K562 (cell line): ENCODE data around the gene PRPSAP2. TPM values are rescaled to one million over a fixed set of nuclear protein-coding genes. Genes with fewer than 3 reads are reported as not detected.
"Not testable (repeated sequence)": the region's sequence is repeated elsewhere in the genome, so short reads cannot be mapped to it uniquely, and the experiment has no call there.

Experiments
- ARID1B ChIP-seq: fragments of 450-650 bp; IDR thresholded peaks from 2 replicates; pipeline ENCODE4 v1.6.1; 2016; ENCODE audit warnings: antibody characterized with exemption, mild to moderate bottlenecking, inconsistent platforms
- HDAC2 ChIP-seq: fragments of 450-650 bp; IDR thresholded peaks from 2 replicates; pipeline ENCODE4 v1.6.1; 2016; ENCODE audit warnings: mild to moderate bottlenecking
- PRDM10 ChIP-seq: fragments of 450-650 bp; IDR thresholded peaks from 2 replicates; pipeline ENCODE4 v1.6.1; 2018; ENCODE audit not compliant: partially characterized antibody
- PTRF ChIP-seq: fragments of 450-650 bp; IDR thresholded peaks from 2 replicates; pipeline ENCODE4 v1.6.1; 2016; ENCODE audit warnings: mild to moderate bottlenecking, missing genetic modification characterization, missing compliant biosample characterization
- RAD21 ChIP-seq, 2 experiments: fragments of 250-450 bp in 1 of 2; fragments of 450-650 bp in 1 of 2; sonication (Bioruptor Pico) in 1 of 2; formaldehyde crosslinking in 1 of 2; IDR thresholded peaks in 1 of 2; conservative IDR thresholded peaks in 1 of 2; 2 replicates each; pipeline versions ENCODE4 v1.4.0 to v1.8.0; 2020 to 2022; ENCODE audit warnings: mild to moderate bottlenecking in 2 of 2, moderate library complexity in 1 of 2
- REST ChIP-seq, 2 experiments: fragments of 450-650 bp; formaldehyde crosslinking in 1 of 2; IDR thresholded peaks; 2 replicates each; pipeline versions ENCODE4 v1.4.0 to v1.6.1; 2014 to 2020; ENCODE audit warnings: mild to moderate bottlenecking in 2 of 2, borderline replicate concordance in 1 of 2, low read depth in 1 of 2
- TCFL5 ChIP-seq: fragments of 250-450 bp; sonication (Bioruptor Pico); conservative IDR thresholded peaks from 2 replicates; pipeline ENCODE4 v1.6.1; 2021; ENCODE audit warnings: mild to moderate bottlenecking, moderate library complexity, matching md5 sums
- TEAD1 ChIP-seq, 2 experiments: fragments of 450-650 bp in 1 of 2; sonication (generic) in 1 of 2; formaldehyde crosslinking; IDR thresholded peaks; 2 replicates each; pipeline versions ENCODE4 v1.4.0 to v1.8.0; 2020 to 2022; ENCODE audit warnings: mild to moderate bottlenecking in 2 of 2, missing genetic modification reagents in 1 of 2
- ZNF239 ChIP-seq: fragments of 250-450 bp; sonication (Bioruptor Pico); IDR thresholded peaks from 2 replicates; pipeline ENCODE4 v1.4.0; 2020; ENCODE audit warnings: mild to moderate bottlenecking
- ZNF398 ChIP-seq: fragments of 250-450 bp; sonication (Bioruptor Pico); IDR thresholded peaks from 2 replicates; pipeline ENCODE4 v1.8.0; 2021; ENCODE audit warnings: moderate library complexity, mild to moderate bottlenecking, inconsistent platforms
- ZNF583 ChIP-seq: fragments of 250-450 bp; sonication (Bioruptor Pico); IDR thresholded peaks from 2 replicates; pipeline ENCODE4 v1.4.0; 2020
- ZNF766 ChIP-seq: fragments of 200-800 bp; sonication (Bioruptor generic); conservative IDR thresholded peaks from 2 replicates; pipeline ENCODE4 v1.6.1; 2016; ENCODE audit warnings: missing genetic modification characterization, missing compliant biosample characterization
- polyA plus RNA-seq, 8 experiments: library from polyadenylated mRNA; depleted of rRNA in 4 of 8; stranded (reverse) in 5 of 8; unstranded in 3 of 8; fragments of >200 nt; fragmentation: Nextera tagmentation in 2 of 8; fragmentation: Illumina TruSeq in 1 of 8; extraction: Ambion mirVana in 2 of 8; extraction: Trizol in 1 of 8; gene quantifications; 2 replicates each; pipeline versions ENCODE4 v1.2.1 to v1.2.3, GENCODE V29; 2011 to 2014; ENCODE audit warnings: inconsistent platforms in 1 of 8, missing spikeins in 1 of 8
- total RNA-seq, 7 experiments: library from RNA; depleted of rRNA in 6 of 7; stranded (reverse); fragments of >200 nt in 6 of 7; fragmentation: Illumina TruSeq in 2 of 7; extraction: Trizol in 2 of 7; gene quantifications; 2 replicates each; pipeline versions ENCODE4 v1.2.1 to v1.2.3, GENCODE V29; 2011 to 2021; ENCODE audit warnings: low replicate concordance in 1 of 7

The PRPSAP2 gene
- total and polyA plus RNA-seq, 9 of the 15 experiments (the other 6 are each of a cell fraction or from before 2014, with no cell fraction given) = 15.5 to 56.7 (median 35.7) TPM

DNA sequence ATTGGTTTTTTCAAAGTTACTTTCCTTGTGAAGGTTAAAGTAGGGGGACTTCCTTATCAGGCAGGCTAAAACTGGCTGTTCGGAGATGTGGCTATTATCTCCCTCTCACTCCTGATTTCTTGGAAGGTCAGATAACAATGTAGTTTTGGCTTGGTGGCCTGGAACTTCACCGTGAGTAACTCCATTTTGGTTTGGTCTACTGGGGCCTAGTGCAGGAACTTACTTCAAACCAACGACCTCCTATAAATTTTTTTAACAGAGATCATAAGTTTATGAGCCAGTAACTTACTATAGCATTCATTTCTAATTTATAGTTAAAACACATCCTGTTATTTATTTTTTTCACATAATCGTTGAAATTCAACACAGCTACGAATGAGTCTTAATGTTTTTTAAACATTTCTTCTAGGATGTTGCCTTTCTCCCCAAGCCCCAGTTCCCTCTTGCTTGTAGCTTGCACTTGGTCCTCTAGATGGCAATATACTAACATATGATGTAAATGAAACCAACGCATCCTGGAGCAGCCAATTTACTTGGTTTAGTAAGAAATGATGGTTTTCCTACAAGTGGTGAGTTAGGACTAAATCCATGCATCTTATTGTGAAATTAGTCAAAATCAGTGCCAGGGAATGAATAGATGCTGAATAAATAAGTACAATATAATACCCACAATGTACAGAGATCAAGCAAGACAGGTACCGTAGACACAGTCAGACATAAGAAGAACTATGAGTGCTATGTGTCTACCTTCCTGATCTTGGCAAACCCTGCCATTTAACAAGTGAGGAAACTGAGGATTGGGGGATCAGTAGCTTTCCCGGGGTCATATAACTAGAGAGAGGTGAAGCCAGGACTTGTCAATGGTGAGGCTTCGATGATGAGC lies 41.2 kb upstream of the PRPSAP2 start (continued):
- TF ChIP-seq REST (IDR thresholded peaks at IDR 0.05; ENCODE audit: borderline replicate concordance) (peak; percentile 30), ARID1B (peak; percentile 60), PTRF (tag) (peak; percentile 70; the same call in 1 of the 2 replicates), ZNF583 (CRISPR knock-in tag) (peak; percentile 92), ZNF239 (CRISPR knock-in tag) (peak; percentile 64), TEAD1 (CRISPR knock-in tag; IDR thresholded peaks at IDR 0.05) (peak in 1 of 2 experiments; percentile 81; a peak in 2 of 4 replicates), HDAC2 (0 out of 2 replicates have a peak, but pooled peaks have one; percentile 20), PRDM10 (peak; percentile 12), ZNF398 (CRISPR knock-in tag) (peak; percentile 51; the same call in 1 of the 2 replicates), ZNF766 (CRISPR knock-in tag) (peak; percentile 74), RAD21 (CRISPR knock-in tag; conservative IDR thresholded peaks at IDR 0.05 in 1 of 2, IDR thresholded peaks at IDR 0.05 in 1 of 2) (peak; percentile 39 to 55), TCFL5 (CRISPR knock-in tag) (peak; percentile 84; the same call in 1 of the 2 replicates)
- not testable (repeated sequence) for TF ChIP-seq REST (CRISPR knock-in tag; IDR thresholded peaks at IDR 0.05; ENCODE audit: low read depth)
